ENCODE measurements around the gene MAN1C1. TPM values are rescaled to one million over a fixed set of nuclear protein-coding genes. Genes with fewer than 3 reads are reported as not detected.

MAN1C1 gene
- total RNA-seq, 1 experiment from 2014 or later = 1.2 TPM

DNA sequence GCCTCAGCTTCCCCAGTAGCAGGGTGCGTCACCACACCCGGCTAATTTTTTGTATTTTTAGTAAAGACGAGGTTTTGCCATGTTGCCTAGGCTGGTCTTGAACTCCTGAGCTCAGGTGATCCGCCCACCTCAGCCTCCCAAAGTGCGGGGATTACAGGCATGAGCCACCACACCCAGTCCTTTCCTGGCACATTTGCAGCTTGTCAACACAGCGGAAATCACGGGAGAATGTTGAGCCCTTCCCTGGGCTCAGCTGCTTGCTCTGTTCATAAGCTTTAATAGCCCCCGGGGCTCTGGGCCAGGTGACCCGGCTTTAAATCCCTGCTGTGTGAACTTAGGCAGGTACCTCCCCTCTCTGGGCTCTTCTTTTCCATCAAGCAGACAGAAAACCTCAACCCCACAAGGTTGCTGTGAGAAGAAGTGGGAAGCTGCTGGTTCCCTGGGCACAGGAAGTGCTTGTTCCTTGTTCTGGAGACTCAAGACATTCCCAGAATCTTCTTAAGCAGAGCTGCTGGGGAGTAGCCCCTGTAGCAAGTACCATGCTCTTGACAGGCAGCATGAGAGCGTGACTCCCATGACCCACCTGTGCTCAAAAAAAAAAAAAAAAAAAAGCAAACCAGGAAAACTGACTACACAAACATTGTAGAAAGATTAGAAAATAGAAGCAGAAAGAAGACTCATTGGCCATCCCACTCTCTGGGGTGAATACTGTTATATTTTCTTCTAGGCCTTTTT lies 168.9 kb downstream of the MAN1C1 start:
- Histone ChIP-seq H3K4me1 (ENCODE audit: control insufficient read depth in 1 of 2, insufficient read depth in 2 of 2, low read length in 2 of 2) (peaks cover 16 to 17% of the 10 kb centered on the region in 2 experiments), H3K4me2 (ENCODE audit: low read length) (no peak overlapping the region), H3K36me3 (ENCODE audit: control insufficient read depth in 1 of 2, insufficient read depth in 2 of 2, low read length in 2 of 2) (no peaks in the 10 kb centered on the region), H2AFZ (ENCODE audit: low read depth, low read length, poor library complexity, severe bottlenecking) (no peak overlapping the region), H3K9me2 (ENCODE audit: insufficient read depth) (no peaks in the 10 kb centered on the region), H3K27me3 (ENCODE audit: insufficient read depth, low read length) (no peaks in the 10 kb centered on the region), H3K79me2 (ENCODE audit: insufficient read depth, low read length) (no peaks in the 10 kb centered on the region), H3K4me3 (replicated peaks in 1 of 2; ENCODE audit: low read depth in 1 of 2, low read length in 2 of 2) (no peak overlapping the region), H4K20me1 (ENCODE audit: insufficient read depth) (no peaks in the 10 kb centered on the region), H3K9me3 (ENCODE audit: control insufficient read depth in 1 of 2, insufficient read depth in 1 of 2, low read depth in 1 of 2, low read length in 2 of 2) (no peaks in the 10 kb centered on the region), H3K9ac (ENCODE audit: low read length) (no peak overlapping the region), H3K27ac (ENCODE audit: low read depth, low read length) (no peak overlapping the region)
- no TSS peak for BruUV-seq (replicated peaks)
- POLR2A ChIA-PET = no interaction called here
- no peak for TF ChIP-seq EZH2phosphoT487 (IDR thresholded peaks at IDR 0.05; ENCODE audit: borderline replicate concordance)
- no peak for TF ChIP-seq CBX3 (IDR thresholded peaks at IDR 0.05; ENCODE audit: low read depth)
- TF ChIP-seq EGR1 (IDR thresholded peaks at IDR 0.05; ENCODE audit: low read depth) = no peak
- intact Hi-C loops (cut with micrococcal nuclease) = no loop called here
- CTCF ChIA-PET = no interaction called here
- RAD21 ChIA-PET (ENCODE audit: low non-redundant PET in 1 of 2, low total read pairs in 2 of 2, uncharacterized antibody in 2 of 2, unreplicated experiment in 2 of 2) = no interaction called here
- DNase-seq (ENCODE audit: low read depth, low spot score) (no peak), ATAC-seq (no peak)

- ChIA-PET POLR2A (interaction anchor here (0.6 kb wide), 1 partner anchor 265 kb away, joined by 4 read pairs; no protein-coding TSS in a partner anchor), CTCF (interaction anchor here (1.3 kb wide), 1 partner anchor 11 kb away, joined by 5 read pairs; no protein-coding TSS in a partner anchor), RAD21 (ENCODE audit: low non-redundant PET in 1 of 2, low total read pairs in 2 of 2, uncharacterized antibody in 2 of 2, unreplicated experiment in 2 of 2) (no interaction called here)
- DNase-seq (ENCODE audit: low read depth, low spot score) (no peak), ATAC-seq (peak; percentile 54; the same call in 1 of the 2 replicates)
- Histone ChIP-seq H3K4me3 (replicated peaks in 1 of 2; ENCODE audit: low read depth in 1 of 2, low read length in 2 of 2) (no peak overlapping the region), H3K9ac (ENCODE audit: low read length) (no peak overlapping the region), H2AFZ (ENCODE audit: low read depth, low read length, poor library complexity, severe bottlenecking) (peak overlapping the region; percentile 32), H3K4me1 (ENCODE audit: control insufficient read depth in 1 of 2, insufficient read depth in 2 of 2, low read length in 2 of 2) (peaks cover 13 to 14% of the 10 kb centered on the region in 2 experiments), H3K9me2 (ENCODE audit: insufficient read depth) (no peaks in the 10 kb centered on the region), H3K9me3 (ENCODE audit: control insufficient read depth in 1 of 2, insufficient read depth in 1 of 2, low read depth in 1 of 2, low read length in 2 of 2) (no peaks in the 10 kb centered on the region), H3K4me2 (ENCODE audit: low read length) (peak overlapping the region; percentile 34), H4K20me1 (ENCODE audit: insufficient read depth) (no peaks in the 10 kb centered on the region), H3K36me3 (ENCODE audit: control insufficient read depth in 1 of 2, insufficient read depth in 2 of 2, low read length in 2 of 2) (no peaks in the 10 kb centered on the region), H3K27ac (ENCODE audit: low read depth, low read length) (no peak overlapping the region), H3K79me2 (ENCODE audit: insufficient read depth, low read length) (no peaks in the 10 kb centered on the region), H3K27me3 (ENCODE audit: insufficient read depth, low read length) (no peaks in the 10 kb centered on the region)
- no peak for TF ChIP-seq REST (IDR thresholded peaks at IDR 0.05; ENCODE audit: low read depth)
- TF ChIP-seq FOSL1 (IDR thresholded peaks at IDR 0.05; ENCODE audit: low read depth) = peak; percentile 22; the same call in 1 of the 2 replicates
- intact Hi-C loops (cut with micrococcal nuclease) = no loop called here
- no TSS peak for BruUV-seq (replicated peaks)
These were observed 170.5 kb downstream of the MAN1C1 start for GRCh38 chr1:25786887-25787759.

Measured in HCT116 (cell line).